ENCODE measurements around the gene PTGDS.

DNA sequence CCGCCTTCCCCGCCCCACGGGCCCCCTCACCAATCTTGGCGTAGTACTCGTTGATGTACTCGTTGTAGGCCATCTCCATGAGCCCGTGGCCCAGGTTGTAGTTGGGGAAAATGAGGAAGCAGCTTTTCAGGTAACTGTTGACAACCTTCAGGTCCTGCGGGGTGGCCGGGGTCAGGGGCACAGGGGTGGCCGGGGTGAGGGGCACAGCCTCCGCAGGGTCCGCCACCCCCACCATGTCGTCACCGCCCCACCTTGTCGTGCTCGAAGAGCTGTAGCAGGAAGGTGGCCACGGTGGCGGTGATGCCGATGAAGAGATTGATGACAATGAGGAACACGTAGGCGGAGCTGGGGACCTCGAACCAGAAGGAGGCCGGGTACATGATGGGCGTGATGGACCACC, 33.9 kb downstream of the PTGDS start:
- TF ChIP-seq, protein P1, sequence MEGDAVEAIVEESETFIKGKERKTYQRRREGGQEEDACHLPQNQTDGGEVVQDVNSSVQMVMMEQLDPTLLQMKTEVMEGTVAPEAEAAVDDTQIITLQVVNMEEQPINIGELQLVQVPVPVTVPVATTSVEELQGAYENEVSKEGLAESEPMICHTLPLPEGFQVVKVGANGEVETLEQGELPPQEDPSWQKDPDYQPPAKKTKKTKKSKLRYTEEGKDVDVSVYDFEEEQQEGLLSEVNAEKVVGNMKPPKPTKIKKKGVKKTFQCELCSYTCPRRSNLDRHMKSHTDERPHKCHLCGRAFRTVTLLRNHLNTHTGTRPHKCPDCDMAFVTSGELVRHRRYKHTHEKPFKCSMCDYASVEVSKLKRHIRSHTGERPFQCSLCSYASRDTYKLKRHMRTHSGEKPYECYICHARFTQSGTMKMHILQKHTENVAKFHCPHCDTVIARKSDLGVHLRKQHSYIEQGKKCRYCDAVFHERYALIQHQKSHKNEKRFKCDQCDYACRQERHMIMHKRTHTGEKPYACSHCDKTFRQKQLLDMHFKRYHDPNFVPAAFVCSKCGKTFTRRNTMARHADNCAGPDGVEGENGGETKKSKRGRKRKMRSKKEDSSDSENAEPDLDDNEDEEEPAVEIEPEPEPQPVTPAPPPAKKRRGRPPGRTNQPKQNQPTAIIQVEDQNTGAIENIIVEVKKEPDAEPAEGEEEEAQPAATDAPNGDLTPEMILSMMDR (IDR thresholded peaks at IDR 0.05) = no peak
- TF ChIP-seq EP300 (IDR thresholded peaks at IDR 0.05; ENCODE audit: low read depth) = no peak
- TF ChIP-seq POLR2A (IDR thresholded peaks at IDR 0.05) = no peak

Data from transverse colon (tissue), 3 donors.